Activated naive CD4-positive, alpha-beta T cell treated with anti-CD3 and anti-CD28 coated beads, Interleukin-2, amount 10 ng/mL, durations not matched to agents 7 days and 5 days (primary cell): ENCODE measurements around the gene C9orf85.
"Not testable (repeated sequence)": the region's sequence is repeated elsewhere in the genome, so short reads cannot be mapped to it uniquely, and the experiment has no call there.

Experiments used
- CTCF ChIA-PET: fragments of 350-600 bp; sonication (Branson Sonifier 250); formaldehyde crosslinking; loops from one replicate; lab custom pipeline; 2021; ENCODE audit warnings: antibody characterized with exemption; lab: Charles Lee
- DNase-seq: peaks from one replicate; pipeline ENCODE4 v3.0.0-alpha.2; 2020
- H3K27ac Mint-ChIP-seq: one replicate; pipeline ENCODE4 v1.8.0; 2021; ENCODE audit warnings: mild to moderate bottlenecking, moderate library complexity, mixed read lengths
- H3K27me3 Mint-ChIP-seq: one replicate; pipeline ENCODE4 v1.8.0; 2021; ENCODE audit warnings: mild to moderate bottlenecking, mixed read lengths
- H3K36me3 Mint-ChIP-seq: one replicate; pipeline ENCODE4 v1.8.0; 2021; ENCODE audit warnings: mixed read lengths
- H3K4me1 Mint-ChIP-seq: one replicate; pipeline ENCODE4 v1.8.0; 2021; ENCODE audit warnings: mixed read lengths
- H3K4me3 Mint-ChIP-seq: one replicate; pipeline ENCODE4 v1.8.0; 2021; ENCODE audit warnings: mild to moderate bottlenecking, moderate library complexity, mixed read lengths
- H3K9me3 Mint-ChIP-seq: one replicate; pipeline ENCODE4 v1.8.0; 2021; ENCODE audit warnings: mixed read lengths

C9orf85 gene

DNA sequence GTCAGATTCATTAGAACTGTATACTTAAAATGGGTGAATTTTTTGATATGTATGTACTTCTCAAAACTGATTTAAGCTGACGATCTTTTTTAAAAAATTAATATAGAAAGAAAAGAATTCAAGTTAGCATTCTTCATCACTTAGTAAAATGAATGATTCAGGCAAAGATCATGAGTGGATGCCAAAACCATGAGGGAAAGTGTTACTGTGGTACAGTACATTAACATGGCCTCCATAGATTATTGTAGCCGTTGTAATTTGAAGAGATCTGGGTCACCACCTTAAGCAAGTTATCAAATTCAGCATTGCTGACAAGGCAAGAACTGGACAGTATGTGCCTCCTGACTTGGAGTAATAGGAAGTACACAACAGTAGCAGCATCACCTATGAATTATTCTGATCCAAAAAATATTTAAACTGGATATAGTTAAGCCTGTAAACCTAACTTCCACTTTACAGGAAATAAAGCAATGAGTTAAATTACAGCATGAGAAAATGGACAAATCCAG lies 29.7 kb downstream of the C9orf85 start:
- CTCF ChIA-PET = no interaction called here
- no peaks in the 10 kb centered on the region for H3K27me3 Mint-ChIP-seq
- no peaks in the 10 kb centered on the region for H3K36me3 Mint-ChIP-seq
- DNase-seq = no peak
- H3K4me3 Mint-ChIP-seq = no peak overlapping the region
- H3K4me1 Mint-ChIP-seq = peaks cover 2% of the 10 kb centered on the region
- H3K27ac Mint-ChIP-seq = no peak overlapping the region
- no peaks in the 10 kb centered on the region for H3K9me3 Mint-ChIP-seq

- Mint-ChIP-seq H3K36me3 (no peaks in the 10 kb centered on the region), H3K27me3 (no peaks in the 10 kb centered on the region), H3K4me1 (peaks cover 2% of the 10 kb centered on the region), H3K9me3 (no peaks in the 10 kb centered on the region), H3K4me3 (no peak overlapping the region), H3K27ac (no peak overlapping the region)
- no peak for DNase-seq
- CTCF ChIA-PET = no interaction called here
Observed at GRCh38 chr9:71941998-71942567, 30.6 kb downstream of the C9orf85 start.

DNA sequence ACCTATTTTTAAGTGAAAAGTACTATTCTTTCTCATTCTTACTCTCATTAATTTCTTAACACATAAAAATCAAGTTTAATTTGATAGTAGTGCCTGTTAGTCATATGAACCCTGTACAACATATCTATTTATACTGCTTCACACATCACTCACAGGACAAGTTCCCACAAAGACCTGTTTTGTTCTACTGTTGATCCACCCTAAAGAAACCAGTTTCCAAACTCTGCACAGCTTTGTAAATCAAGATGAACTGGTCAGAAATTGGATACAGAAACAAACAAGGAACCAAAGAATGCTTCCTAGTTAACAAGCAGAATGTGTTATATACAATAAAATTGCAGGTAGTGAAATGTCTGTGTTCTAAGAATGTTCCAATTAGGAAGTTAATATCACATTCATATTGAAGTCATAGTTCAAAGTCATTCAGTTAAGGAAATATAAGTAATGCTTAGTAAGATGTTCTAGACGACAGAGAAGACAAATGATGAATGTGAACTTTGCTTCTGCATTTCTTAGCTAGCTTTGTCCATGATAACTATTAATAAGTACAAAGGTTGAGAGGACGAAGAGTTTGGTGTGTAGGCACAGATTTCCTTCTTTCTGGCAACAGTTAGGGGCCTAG lies 33.4 kb downstream of the C9orf85 start:
- CTCF ChIA-PET = no interaction called here
- Mint-ChIP-seq H3K4me3 (no peak overlapping the region), H3K9me3 (no peaks in the 10 kb centered on the region), H3K27ac (no peak overlapping the region), H3K36me3 (peaks cover 9% of the 10 kb centered on the region), H3K27me3 (no peaks in the 10 kb centered on the region), H3K4me1 (peaks cover 2% of the 10 kb centered on the region)
- DNase-seq = no peak

DNA sequence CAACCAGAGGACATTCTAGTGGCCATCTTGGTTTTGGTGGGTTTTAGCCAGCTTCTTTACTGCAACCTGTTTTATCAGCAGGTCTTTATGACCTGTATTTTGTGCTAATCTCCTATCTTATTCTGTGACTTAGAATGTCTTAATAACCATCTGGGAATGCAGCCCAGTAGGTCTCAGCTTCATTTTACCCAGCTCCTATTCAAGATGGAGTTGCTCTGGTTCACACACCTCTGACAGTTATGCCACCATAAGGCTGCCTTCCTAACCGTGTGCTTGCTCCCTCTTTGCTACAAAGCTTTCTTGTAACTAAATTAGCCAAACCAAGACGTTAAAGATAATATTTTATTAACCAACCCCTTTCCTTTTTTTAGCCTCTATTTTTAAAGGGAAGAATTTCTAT lies 43.2 kb downstream of the C9orf85 start:
- CTCF ChIA-PET = interaction anchor here (0.8 kb wide), 1 partner anchor 135 kb away, joined by 3 read pairs; no protein-coding TSS in a partner anchor
- H3K4me3 Mint-ChIP-seq, H3K9me3 Mint-ChIP-seq, H3K27me3 Mint-ChIP-seq, H3K4me1 Mint-ChIP-seq, H3K36me3 Mint-ChIP-seq, H3K27ac Mint-ChIP-seq, DNase-seq: not testable (repeated sequence)

- no peak for DNase-seq
- no peaks in the 10 kb centered on the region for H3K27me3 Mint-ChIP-seq
- H3K4me1 Mint-ChIP-seq = no peaks in the 10 kb centered on the region
- H3K9me3 Mint-ChIP-seq = no peaks in the 10 kb centered on the region
- H3K27ac Mint-ChIP-seq = no peak overlapping the region
- H3K36me3 Mint-ChIP-seq = peaks cover 6% of the 10 kb centered on the region
- CTCF ChIA-PET = no interaction called here
- no peak overlapping the region for H3K4me3 Mint-ChIP-seq
Observed at GRCh38 chr9:71955300-71955915, 44.0 kb downstream of the C9orf85 start.

DNA sequence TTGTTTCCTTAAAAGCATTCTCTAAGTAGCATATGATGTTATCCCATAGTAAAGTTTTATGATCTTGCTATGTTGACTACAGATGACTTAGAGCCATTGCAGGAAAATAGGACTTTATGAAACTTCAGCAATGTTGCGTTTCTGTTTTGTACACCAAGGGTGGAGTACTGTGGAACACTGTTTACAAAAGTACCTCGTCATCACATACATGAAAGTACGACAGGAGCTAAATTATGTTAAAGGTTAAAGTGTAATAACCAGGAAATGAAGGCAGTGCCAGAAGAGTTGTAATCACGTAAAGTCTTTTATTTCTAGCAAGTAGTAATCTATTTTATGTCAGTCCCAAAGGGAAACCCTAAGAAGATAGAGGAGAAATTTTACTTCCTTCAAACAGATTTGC lies 50.9 kb downstream of the C9orf85 start:
- CTCF ChIA-PET = no interaction called here
- Mint-ChIP-seq H3K4me3 (no peak overlapping the region), H3K27me3 (no peaks in the 10 kb centered on the region), H3K9me3 (peaks cover 7% of the 10 kb centered on the region), H3K36me3 (peaks cover 40% of the 10 kb centered on the region), H3K27ac (no peak overlapping the region), H3K4me1 (no peaks in the 10 kb centered on the region)
- no peak for DNase-seq

GRCh38 chr9:71963471-71963996 lies 52.1 kb downstream of the C9orf85 start:
- DNase-seq, H3K27ac Mint-ChIP-seq, H3K4me1 Mint-ChIP-seq, CTCF ChIA-PET, H3K27me3 Mint-ChIP-seq, H3K4me3 Mint-ChIP-seq: not testable (repeated sequence)
- Mint-ChIP-seq H3K9me3 (peaks cover 13% of the 10 kb centered on the region), H3K36me3 (peaks cover 46% of the 10 kb centered on the region)

DNA sequence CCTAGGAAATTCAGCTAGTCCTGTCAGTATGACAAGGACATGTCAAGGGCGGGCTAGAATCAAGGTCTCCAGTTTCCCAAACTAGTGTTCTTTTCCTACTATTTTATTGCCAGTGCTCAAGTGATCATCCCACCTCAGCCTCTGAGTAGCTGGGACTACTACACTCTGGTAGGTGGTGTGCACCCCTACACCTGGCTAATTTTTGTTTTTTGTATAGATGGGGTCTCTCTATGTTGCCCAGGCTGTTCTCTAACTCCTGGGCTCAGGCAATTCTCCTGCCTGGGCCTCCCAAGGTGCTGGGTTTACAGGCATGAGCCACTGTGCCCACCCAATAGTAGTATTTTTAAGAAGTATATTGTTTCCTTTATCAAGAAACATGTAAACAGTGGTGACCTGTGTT lies 54.0 kb downstream of the C9orf85 start:
- CTCF ChIA-PET = interaction anchor here (2.1 kb wide), 1 partner anchor 10 kb away, joined by 4 read pairs; no protein-coding TSS in a partner anchor
- Mint-ChIP-seq H3K9me3 (peaks cover 18% of the 10 kb centered on the region), H3K36me3 (peaks cover 49% of the 10 kb centered on the region), H3K27me3 (no peaks in the 10 kb centered on the region), H3K4me3 (no peak overlapping the region), H3K27ac (no peak overlapping the region), H3K4me1 (no peaks in the 10 kb centered on the region)
- DNase-seq = no peak

- H3K4me3 Mint-ChIP-seq = no peak overlapping the region
- no peaks in the 10 kb centered on the region for H3K27me3 Mint-ChIP-seq
- H3K27ac Mint-ChIP-seq = no peak overlapping the region
- no peak for DNase-seq
- CTCF ChIA-PET = interaction anchor here (1.6 kb wide), 1 partner anchor 16 kb away, joined by 4 read pairs; no protein-coding TSS in a partner anchor
- peaks cover 49% of the 10 kb centered on the region for H3K36me3 Mint-ChIP-seq
- H3K9me3 Mint-ChIP-seq = peaks cover 18% of the 10 kb centered on the region
- H3K4me1 Mint-ChIP-seq = no peaks in the 10 kb centered on the region
Observed at GRCh38 chr9:71966601-71967000, 55.2 kb downstream of the C9orf85 start.

DNA sequence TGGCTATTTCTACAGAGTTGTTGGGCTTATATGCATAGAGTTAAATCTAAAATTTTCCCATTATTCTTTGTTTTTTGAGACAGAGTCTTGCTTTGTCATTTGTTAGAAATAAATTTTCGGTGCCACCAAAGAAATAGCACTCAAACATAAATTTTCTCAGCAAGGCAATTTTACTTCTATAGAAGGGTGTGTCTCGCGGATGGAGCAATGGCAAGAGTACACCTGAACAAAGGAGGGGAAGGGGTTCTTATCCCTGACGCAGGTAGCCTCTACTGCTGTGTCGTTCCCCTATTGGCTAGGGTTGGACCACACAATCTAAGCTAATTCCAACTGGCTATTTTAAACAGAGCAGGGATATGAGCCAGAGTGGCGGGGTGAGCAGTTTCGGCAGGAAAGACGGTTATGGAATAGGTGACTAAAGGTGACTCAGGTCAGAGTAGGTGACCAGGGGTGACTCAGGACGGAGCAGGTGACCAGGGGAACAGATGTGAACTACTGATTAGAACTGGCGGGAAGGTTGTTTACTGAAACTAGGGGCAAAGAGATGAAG lies 57.2 kb downstream of the C9orf85 start:
- Mint-ChIP-seq H3K27me3 (no peaks in the 10 kb centered on the region), H3K9me3 (peaks cover 18% of the 10 kb centered on the region), H3K4me3 (no peak overlapping the region), H3K4me1 (no peaks in the 10 kb centered on the region), H3K36me3 (peaks cover 42% of the 10 kb centered on the region), H3K27ac (no peak overlapping the region)
- no peak for DNase-seq
- CTCF ChIA-PET = no interaction called here

GRCh38 chr9:71975833-71976232 lies 64.4 kb downstream of the C9orf85 start:
- no peak for DNase-seq
- Mint-ChIP-seq H3K27me3 (no peaks in the 10 kb centered on the region), H3K4me1 (no peaks in the 10 kb centered on the region), H3K9me3 (no peaks in the 10 kb centered on the region), H3K36me3 (peaks cover 3% of the 10 kb centered on the region), H3K27ac (no peak overlapping the region), H3K4me3 (no peak overlapping the region)
- CTCF ChIA-PET = interaction anchor here (1.1 to 1.6 kb wide), 5 partner anchors 11 to 169 kb away, joined by 4 to 7 read pairs (median 4); partner anchors contain the start of genes ABHD17B and C9orf85

GRCh38 chr9:71977003-71977402 lies 65.6 kb downstream of the C9orf85 start:
- Mint-ChIP-seq H3K4me3 (no peak overlapping the region), H3K27ac (no peak overlapping the region), H3K36me3 (peaks cover 3% of the 10 kb centered on the region), H3K4me1 (no peaks in the 10 kb centered on the region), H3K9me3 (no peaks in the 10 kb centered on the region), H3K27me3 (no peaks in the 10 kb centered on the region)
- CTCF ChIA-PET = interaction anchor here (0.7 kb wide), 1 partner anchor 1231 kb away, joined by 3 read pairs; no protein-coding TSS in a partner anchor
- DNase-seq = no peak

DNA sequence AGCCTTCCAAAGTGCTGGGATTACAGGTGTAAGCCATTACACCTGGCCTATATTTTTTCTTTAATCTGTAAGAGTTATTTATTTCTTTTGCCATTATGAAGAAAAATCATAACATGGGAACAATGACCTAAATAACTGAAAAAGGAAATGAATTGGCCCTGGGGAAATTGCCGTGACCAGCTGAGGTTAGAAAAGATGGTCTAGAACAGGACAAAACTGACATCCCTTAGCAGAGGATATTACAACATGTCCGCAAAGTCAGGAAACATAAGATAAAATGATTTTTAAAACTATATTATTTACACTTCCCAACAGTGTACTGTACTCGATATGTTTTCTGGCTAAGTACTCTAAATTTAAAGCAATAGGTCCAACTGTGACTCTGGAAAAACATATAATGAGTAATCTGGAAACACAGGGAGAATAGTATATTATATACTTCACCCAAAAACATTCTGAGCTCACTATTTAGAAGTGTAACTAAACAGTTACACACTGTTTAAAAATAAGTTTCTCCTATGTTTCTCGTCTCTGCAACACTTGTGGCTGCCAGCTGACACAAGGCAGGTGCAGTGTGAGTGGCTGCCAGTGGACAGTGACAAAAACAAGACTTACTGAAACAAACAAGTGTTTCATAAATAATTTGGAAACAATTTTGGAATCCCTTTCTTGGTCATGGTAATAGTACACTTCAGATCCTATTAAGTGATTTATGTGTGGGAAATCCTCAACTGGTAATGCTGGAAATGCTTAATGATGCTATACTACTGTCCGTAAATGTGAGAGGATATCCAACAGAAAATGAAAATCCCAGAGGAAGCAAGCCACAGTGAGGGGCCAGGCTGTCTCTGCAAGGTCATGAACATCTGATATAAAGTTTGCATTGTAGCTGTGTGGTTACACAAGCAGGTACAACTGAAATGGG lies 69.1 kb downstream of the C9orf85 start:
- no peak overlapping the region for H3K27ac Mint-ChIP-seq
- no peaks in the 10 kb centered on the region for H3K4me1 Mint-ChIP-seq
- CTCF ChIA-PET = no interaction called here
- H3K27me3 Mint-ChIP-seq = no peaks in the 10 kb centered on the region
- DNase-seq = no peak
- no peak overlapping the region for H3K4me3 Mint-ChIP-seq
- no peaks in the 10 kb centered on the region for H3K36me3 Mint-ChIP-seq
- no peaks in the 10 kb centered on the region for H3K9me3 Mint-ChIP-seq
